Mucosa of descending colon (tissue), 3 donors: ENCODE results near the gene TMA16. TPM values are rescaled to one million over a fixed set of nuclear protein-coding genes. Genes with fewer than 3 reads are reported as not detected.

ENCODE experiments used
- ATAC-seq: fragments of 200-7000 bp; cut with Tn5 transposase; one replicate; pipeline ENCODE4 v1.9.1; 2020; ENCODE audit warnings: mild to moderate bottlenecking, moderate library complexity
- DNase-seq, 3 donors: peaks; one replicate each; pipeline ENCODE4 v3.0.0-alpha.2; 2020
- H3K36me3 ChIP-seq: fragments of 200-600 bp; one replicate; pipeline ENCODE4 v1.8.0; 2021; ENCODE audit warnings: low read depth, mild to moderate bottlenecking
- H3K4me1 ChIP-seq: fragments of 200-600 bp; one replicate; pipeline ENCODE4 v1.8.0; 2021; ENCODE audit warnings: low read depth, mild to moderate bottlenecking
- H3K4me3 ChIP-seq: fragments of 200-600 bp; one replicate; pipeline ENCODE4 v1.8.0; 2021; ENCODE audit warnings: mild to moderate bottlenecking
- H3K9me3 ChIP-seq: fragments of 200-600 bp; one replicate; pipeline ENCODE4 v1.8.0; 2021; ENCODE audit warnings: mild to moderate bottlenecking
- intact Hi-C, 2 donors: fragments of 100-400 bp; cut with DNase I in 1 of 2; cut with micrococcal nuclease in 1 of 2; formaldehyde crosslinking; loops; one replicate each; pipeline versions ENCODE4 v1.11.0 to v1.11.1; 2022; cut with DNase I, micrococcal nuclease
- total RNA-seq, 3 donors: library from RNA; stranded (reverse); fragmentation: NEBNext Ultra II Directional in 2 of 3; extraction: Animal tissue kit (Norgen Biotek cat#: 25700) in 2 of 3; gene quantifications; one replicate each; pipeline versions ENCODE4 v1.2.1 to v1.2.4, GENCODE V29; 2021 to 2023
- TF ChIP-seq, protein P1 (sequence below): fragments of 200-600 bp; IDR thresholded peaks from one replicate; pipeline ENCODE4 v1.8.0; 2022; ENCODE audit warnings: antibody characterized with exemption, mild to moderate bottlenecking
- donor health status: DM: no; HTN: no; CAD: no; lungs with moderate emphysema.
- donor health status: DM: no; HTN: no; CAD: no.
- donor health status: DM: no; HTN: yes; CAD: no.

The TMA16 gene
- total RNA-seq, 3 donors from 2014 or later = 19.0 to 21.6 (median 19.1) TPM

DNA sequence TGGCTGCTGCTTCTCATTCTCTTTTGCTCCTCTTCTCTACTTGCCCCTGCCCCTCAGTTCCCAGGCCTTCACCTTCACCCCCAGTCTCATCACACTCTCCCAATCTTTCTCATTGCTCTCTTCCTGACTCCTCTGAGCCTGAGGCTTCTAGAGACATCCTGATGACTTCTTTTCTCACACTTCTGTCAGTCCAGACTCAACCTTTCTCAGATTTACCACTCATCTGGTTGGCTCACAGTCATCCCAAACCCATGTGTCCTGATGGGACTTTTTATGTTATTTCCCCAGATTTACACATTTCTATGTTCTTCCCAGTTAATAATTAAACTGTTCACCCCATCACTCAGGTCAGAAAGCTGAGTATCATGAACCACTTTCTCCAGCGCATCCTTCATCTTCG is 68.0 kb downstream of the TMA16 start:
- Histone ChIP-seq H3K9me3 (no peaks in the 10 kb centered on the region), H3K4me1 (no peaks in the 10 kb centered on the region), H3K36me3 (no peaks in the 10 kb centered on the region), H3K4me3 (no peak overlapping the region)
- ATAC-seq = no peak
- no peak for DNase-seq
- TF ChIP-seq, protein P1, sequence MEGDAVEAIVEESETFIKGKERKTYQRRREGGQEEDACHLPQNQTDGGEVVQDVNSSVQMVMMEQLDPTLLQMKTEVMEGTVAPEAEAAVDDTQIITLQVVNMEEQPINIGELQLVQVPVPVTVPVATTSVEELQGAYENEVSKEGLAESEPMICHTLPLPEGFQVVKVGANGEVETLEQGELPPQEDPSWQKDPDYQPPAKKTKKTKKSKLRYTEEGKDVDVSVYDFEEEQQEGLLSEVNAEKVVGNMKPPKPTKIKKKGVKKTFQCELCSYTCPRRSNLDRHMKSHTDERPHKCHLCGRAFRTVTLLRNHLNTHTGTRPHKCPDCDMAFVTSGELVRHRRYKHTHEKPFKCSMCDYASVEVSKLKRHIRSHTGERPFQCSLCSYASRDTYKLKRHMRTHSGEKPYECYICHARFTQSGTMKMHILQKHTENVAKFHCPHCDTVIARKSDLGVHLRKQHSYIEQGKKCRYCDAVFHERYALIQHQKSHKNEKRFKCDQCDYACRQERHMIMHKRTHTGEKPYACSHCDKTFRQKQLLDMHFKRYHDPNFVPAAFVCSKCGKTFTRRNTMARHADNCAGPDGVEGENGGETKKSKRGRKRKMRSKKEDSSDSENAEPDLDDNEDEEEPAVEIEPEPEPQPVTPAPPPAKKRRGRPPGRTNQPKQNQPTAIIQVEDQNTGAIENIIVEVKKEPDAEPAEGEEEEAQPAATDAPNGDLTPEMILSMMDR = no peak
- intact Hi-C loops = no loop called here

DNA sequence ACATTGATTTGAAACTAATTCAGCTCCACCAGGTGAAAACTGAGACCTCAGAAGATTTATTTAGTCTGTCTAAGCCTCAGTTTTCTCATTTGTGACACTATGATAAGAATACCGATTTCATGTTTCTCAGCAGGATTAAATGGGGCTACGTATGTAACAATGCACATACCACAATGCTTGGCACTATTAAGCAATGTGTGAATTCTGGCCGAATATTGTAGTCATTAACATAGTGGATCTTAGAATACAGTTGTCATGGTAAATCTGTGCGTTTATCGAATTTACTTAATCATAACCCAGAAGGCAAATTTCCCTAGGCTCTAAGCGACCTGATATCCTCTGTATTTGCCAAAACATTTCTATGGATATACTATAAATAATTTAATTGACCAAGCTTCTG is 69.1 kb downstream of the TMA16 start:
- TF ChIP-seq, protein P1 = no peak
- no peak for ATAC-seq
- intact Hi-C loops = no loop called here

DNA sequence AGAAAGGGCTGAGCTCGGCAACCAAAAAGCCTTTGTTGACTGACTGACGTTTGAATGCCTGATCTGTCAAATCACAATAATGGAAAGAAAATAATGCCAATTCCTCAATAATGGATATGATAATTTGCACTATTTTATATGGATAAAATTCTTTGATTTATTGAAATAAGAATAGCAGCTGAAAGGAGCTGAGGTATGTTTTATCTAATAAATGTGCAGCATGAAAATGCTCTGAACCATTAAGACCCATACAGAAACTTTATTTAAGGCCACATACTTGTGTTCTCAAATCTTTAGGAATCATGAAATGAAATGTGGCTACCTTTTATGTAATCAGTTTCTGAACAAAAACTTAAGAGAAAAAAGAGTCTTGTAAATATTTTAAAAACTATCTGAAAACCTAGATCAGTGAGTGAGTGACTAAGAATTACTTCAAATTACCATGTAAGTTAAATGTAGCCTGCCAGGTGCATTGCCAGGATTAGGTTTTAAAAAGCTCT is 69.8 kb downstream of the TMA16 start:
- ATAC-seq (no peak), DNase-seq (no peak)
- H3K4me3 ChIP-seq = no peak overlapping the region
- TF ChIP-seq, protein P1 = no peak
- H3K4me1 ChIP-seq = no peaks in the 10 kb centered on the region
- intact Hi-C loops = no loop called here
- H3K9me3 ChIP-seq = no peaks in the 10 kb centered on the region
- H3K36me3 ChIP-seq = no peaks in the 10 kb centered on the region

More for the DNA sequence above, 69.1 kb downstream of the TMA16 start:
- H3K4me3 ChIP-seq = no peak overlapping the region
- H3K36me3 ChIP-seq = no peaks in the 10 kb centered on the region
- DNase-seq = no peak
- no peaks in the 10 kb centered on the region for H3K9me3 ChIP-seq
- no peaks in the 10 kb centered on the region for H3K4me1 ChIP-seq

- no peak for DNase-seq
- TF ChIP-seq, protein P1 = no peak
- H3K4me3 ChIP-seq = no peak overlapping the region
- H3K9me3 ChIP-seq = no peaks in the 10 kb centered on the region
- no peak for ATAC-seq
- H3K4me1 ChIP-seq = no peaks in the 10 kb centered on the region
- no peaks in the 10 kb centered on the region for H3K36me3 ChIP-seq
- intact Hi-C loops = no loop called here
Observed at GRCh38 chr4:163565226-163566135, 71.0 kb downstream of the TMA16 start.

DNA sequence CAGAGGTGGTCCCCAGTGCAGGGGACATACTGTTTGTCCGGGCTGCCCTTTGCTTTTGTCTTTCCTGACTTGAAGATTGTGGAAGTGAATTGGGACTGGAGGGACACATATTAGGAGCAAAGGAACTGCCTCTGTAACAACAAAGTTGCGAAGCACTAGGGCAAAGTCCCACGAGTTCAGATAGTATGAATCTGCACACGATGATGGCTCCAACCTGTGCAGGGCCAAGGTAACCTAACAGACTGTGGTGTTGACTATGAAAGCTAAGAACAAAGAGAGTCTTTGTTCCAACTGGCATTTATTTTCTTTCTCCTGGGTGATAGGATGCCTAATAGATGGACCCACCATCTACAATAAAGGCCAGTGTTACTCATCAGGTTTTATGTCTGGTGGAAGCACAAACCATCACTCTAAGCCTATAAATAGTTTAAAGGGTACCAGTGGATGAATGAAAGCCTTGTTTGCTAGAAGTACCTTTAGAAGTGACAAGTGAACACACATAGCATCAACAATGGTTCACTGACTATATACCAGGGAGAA is 71.8 kb downstream of the TMA16 start:
- intact Hi-C loops = no loop called here
- TF ChIP-seq, protein P1 = no peak
- no peaks in the 10 kb centered on the region for H3K9me3 ChIP-seq
- no peaks in the 10 kb centered on the region for H3K4me1 ChIP-seq
- DNase-seq = no peak
- ATAC-seq = no peak
- no peaks in the 10 kb centered on the region for H3K36me3 ChIP-seq
- H3K4me3 ChIP-seq = no peak overlapping the region
